Retinal pigment epithelial cell (primary cell): ENCODE data around the gene KLHL13.

ENCODE experiments used
- DNase-seq: peaks from one replicate; pipeline ENCODE4 v3.0.0-alpha.2; 2010; ENCODE audit warnings: low read depth
- H3K4me3 ChIP-seq: 2 replicates; pipeline ENCODE4 v1.5.1; 2011; ENCODE audit warnings: mild to moderate bottlenecking, low read length, control low read depth, moderate library complexity
- TF ChIP-seq, protein P1 (sequence below): conservative IDR thresholded peaks from 2 replicates; pipeline ENCODE4 v1.5.1; 2011; ENCODE audit warnings: low read depth, low read length, control low read depth, inconsistent platforms

The KLHL13 gene

DNA sequence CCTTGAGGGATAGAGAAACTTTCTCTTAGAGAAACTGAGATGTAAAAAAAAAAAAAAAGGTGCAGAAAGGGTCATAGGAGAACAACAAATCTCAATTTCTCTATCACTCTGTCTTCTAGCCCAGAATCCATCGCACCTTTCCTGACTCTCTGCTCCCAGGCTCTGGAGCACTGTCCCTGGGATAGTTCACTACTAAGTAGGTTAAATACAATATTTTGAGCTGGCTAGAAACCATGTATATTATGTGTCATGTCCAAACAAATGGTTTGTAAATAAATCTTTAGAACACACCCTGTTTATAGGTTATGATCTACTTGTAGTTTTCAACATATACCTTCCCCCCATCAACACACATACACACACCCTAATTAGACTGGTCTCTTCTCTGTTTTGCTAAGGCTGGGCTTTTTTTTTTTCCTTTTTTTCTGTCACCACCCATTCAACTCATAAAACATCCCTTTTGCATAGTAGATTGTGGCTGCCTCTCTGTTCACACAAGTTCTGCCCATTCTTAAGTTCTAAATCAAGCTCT is 124.4 kb downstream of the KLHL13 start:
- TF ChIP-seq, protein P1, sequence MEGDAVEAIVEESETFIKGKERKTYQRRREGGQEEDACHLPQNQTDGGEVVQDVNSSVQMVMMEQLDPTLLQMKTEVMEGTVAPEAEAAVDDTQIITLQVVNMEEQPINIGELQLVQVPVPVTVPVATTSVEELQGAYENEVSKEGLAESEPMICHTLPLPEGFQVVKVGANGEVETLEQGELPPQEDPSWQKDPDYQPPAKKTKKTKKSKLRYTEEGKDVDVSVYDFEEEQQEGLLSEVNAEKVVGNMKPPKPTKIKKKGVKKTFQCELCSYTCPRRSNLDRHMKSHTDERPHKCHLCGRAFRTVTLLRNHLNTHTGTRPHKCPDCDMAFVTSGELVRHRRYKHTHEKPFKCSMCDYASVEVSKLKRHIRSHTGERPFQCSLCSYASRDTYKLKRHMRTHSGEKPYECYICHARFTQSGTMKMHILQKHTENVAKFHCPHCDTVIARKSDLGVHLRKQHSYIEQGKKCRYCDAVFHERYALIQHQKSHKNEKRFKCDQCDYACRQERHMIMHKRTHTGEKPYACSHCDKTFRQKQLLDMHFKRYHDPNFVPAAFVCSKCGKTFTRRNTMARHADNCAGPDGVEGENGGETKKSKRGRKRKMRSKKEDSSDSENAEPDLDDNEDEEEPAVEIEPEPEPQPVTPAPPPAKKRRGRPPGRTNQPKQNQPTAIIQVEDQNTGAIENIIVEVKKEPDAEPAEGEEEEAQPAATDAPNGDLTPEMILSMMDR = no peak
- no peak for DNase-seq
- H3K4me3 ChIP-seq = no peak overlapping the region

DNA sequence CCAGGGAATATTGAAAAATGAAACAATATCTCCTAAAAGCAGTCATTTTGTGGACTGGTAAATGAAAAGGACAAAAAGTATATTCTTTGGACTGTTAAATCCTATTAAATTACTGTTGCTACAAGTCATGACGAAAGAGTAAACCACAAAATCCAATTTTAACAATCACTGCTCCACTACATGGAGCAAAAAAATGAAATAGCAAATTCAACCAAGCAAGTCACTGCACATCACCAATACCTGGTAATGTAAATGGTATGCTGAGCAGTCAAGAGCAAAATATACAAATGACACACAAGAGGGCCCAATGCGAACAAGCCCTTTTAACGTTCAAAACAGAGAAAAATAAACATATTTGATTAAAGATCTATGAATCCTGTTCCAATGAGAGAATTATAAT is 126.2 kb downstream of the KLHL13 start:
- no peak overlapping the region for H3K4me3 ChIP-seq
- TF ChIP-seq, protein P1 = no peak
- DNase-seq = peak; percentile 35

DNA sequence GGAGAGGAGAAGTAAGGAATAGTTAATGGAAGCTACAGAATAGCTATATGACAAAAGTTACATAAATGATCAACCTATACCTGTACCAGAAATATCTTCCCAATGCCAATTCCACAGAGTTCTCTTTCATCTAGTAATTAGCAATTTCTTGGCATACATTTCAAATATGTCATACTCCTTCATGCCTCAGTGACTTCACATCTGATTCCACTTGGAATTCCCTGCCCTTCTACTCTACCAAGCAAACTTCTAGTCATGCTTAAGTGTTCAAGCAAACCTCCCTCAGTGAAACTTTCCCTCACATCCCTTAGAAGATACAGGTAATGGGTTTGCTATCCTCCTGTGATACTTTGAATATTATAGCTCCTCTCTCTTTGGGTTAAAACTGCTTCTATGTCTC is 127.1 kb downstream of the KLHL13 start:
- peak; percentile 25 for DNase-seq
- no peak overlapping the region for H3K4me3 ChIP-seq
- TF ChIP-seq, protein P1 = no peak

DNA sequence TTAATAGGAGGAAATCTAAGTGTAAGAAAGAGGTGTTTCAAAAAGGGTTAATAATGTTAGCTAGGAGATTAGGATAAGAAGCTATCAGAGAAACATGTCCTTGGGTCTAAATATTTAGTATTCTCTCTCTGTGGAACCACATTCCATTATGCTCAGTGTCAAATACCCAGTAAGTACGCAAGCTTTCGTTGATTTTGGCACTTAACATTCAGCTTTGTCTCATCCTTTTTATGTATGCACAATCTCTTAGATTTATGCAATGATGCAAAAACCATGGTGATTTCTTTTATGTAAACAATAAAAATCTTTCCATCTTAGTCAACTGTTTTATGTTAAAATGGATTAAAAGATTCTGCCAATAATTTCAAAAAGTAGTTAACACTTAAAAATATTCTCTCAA is 129.2 kb downstream of the KLHL13 start:
- TF ChIP-seq, protein P1 = no peak
- DNase-seq = no peak
- no peak overlapping the region for H3K4me3 ChIP-seq

DNA sequence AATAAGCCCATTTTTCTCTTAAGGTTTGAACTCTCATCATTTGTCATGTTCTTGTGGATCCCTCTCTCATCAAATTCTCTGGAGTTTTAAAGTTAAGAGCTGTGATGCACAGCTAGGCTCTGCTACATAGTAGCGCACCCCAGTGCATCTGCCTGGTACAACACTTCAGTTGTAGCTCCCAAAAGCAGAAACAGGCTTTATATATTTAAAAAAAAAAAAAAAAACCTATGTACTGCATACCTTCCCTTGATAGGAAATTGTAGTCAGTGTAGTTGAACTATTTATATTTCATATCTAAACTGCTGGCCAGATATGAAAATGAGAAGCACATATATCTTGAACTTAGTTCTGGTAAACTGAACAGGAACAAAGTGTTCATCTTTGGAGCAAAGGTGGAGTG is 131.4 kb downstream of the KLHL13 start:
- no peak overlapping the region for H3K4me3 ChIP-seq
- TF ChIP-seq, protein P1 = no peak
- no peak for DNase-seq

DNA sequence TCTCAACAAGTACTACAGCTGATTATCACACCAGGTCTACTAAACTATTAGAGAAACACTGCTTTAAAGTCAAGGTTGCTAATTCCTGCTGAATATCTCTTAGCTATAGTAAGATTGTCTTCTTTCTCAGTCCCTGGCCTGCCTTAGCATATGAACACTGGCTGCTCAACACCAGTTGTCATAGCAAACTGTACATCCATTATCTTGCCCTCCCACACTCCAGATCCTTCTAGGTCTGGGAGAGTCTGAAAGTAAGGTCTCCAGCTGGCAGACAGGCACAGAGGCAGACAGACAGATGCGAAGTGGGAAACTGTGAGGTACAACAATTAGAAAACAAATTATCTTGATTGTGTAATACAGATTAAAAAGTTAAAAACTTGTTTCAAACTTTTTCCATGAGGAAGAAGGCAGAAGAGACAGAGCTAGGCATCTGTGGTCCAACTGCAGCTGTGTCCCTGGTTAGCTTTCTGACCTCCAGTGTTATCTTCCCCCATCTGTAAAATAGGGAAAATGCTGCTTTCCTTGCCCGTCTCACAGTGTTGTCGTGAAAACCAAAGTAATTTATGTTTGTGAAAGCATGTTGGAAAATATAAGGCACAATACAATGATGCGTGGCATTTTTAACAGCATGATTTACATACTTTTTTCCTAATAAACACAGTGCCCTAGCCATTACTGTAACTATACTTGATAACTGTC is 133.8 kb downstream of the KLHL13 start:
- DNase-seq = no peak
- TF ChIP-seq, protein P1 = no peak
- no peak overlapping the region for H3K4me3 ChIP-seq

DNA sequence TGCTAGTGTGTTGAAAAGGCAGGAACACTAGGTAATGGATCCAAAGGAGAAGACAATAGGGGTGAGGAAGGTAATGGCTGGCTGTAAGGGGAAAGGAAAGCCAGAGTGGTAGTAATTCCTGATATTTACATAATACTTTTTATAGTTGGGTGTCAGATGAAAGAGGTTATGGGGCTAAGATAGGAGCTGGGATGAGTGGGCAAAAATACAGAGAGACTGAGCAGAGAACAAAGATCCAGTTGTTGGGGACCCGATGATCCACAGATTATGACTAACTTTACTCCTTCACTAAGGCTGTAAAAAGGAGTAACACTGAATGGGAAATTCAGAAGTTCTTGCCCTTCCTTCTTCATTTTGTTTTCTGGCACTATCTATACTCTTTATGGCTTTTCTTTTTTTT is 138.2 kb downstream of the KLHL13 start:
- no peak for DNase-seq
- TF ChIP-seq, protein P1 = no peak

More for the DNA sequence above, 138.2 kb downstream of the KLHL13 start:
- no peak overlapping the region for H3K4me3 ChIP-seq
